Lower lobe of right lung (tissue), 2 donors: Measurements from ENCODE around the gene CASKIN1. TPM values are rescaled to one million over a fixed set of nuclear protein-coding genes. Genes with fewer than 3 reads are reported as not detected.
A peak's percentile ranks its signal among the peaks of the same experiment; 100 is the strongest.

Experiments used
- ATAC-seq, 2 donors: fragments of 200-7000 bp; cut with Tn5 transposase; one replicate each; pipeline ENCODE4 v1.9.1; 2020 to 2022; ENCODE audit warnings: mild to moderate bottlenecking in 2 of 2, moderate library complexity in 2 of 2
- DNase-seq: peaks from one replicate; pipeline ENCODE4 v3.0.0-alpha.2; 2020
- H3K27ac ChIP-seq: fragments of 200-600 bp; one replicate; pipeline ENCODE4 v1.8.0; 2022
- H3K27me3 ChIP-seq: fragments of 200-600 bp; one replicate; pipeline ENCODE4 v1.8.0; 2022; ENCODE audit warnings: low read depth
- H3K36me3 ChIP-seq: fragments of 200-600 bp; one replicate; pipeline ENCODE4 v1.8.0; 2022; ENCODE audit warnings: mild to moderate bottlenecking
- H3K4me1 ChIP-seq: fragments of 200-600 bp; one replicate; pipeline ENCODE4 v1.8.0; 2022
- H3K4me3 ChIP-seq: fragments of 200-600 bp; one replicate; pipeline ENCODE4 v1.8.0; 2022; ENCODE audit warnings: mild to moderate bottlenecking
- H3K9me3 ChIP-seq: fragments of 200-600 bp; one replicate; pipeline ENCODE4 v1.8.0; 2022
- CTCF ChIP-seq: fragments of 200-600 bp; IDR thresholded peaks from one replicate; pipeline ENCODE4 v1.8.0; 2022; ENCODE audit warnings: antibody characterized with exemption, mild to moderate bottlenecking
- intact Hi-C: fragments of 100-400 bp; cut with DNase I; formaldehyde crosslinking; loops from one replicate; pipeline ENCODE4 v1.11.0; 2022
- total RNA-seq: library from RNA; stranded (reverse); fragmentation: NEBNext Ultra II Directional; extraction: Animal tissue kit (Norgen Biotek cat#: 25700); gene quantifications from one replicate; pipeline ENCODE4 v1.2.1, GENCODE V29; 2021
- donor health status: DM: no; HTN: yes; CAD: no; lungs with severe emphysema.

The CASKIN1 gene
- total RNA-seq, 1 donor from 2014 or later: 0.09 TPM

- no peak overlapping the region for H3K4me3 ChIP-seq
- no peak for ATAC-seq
These were observed 641 bp upstream of the CASKIN1 start for GRCh38 chr16:2196981-2197511.

GRCh38 chr16:2195322-2196161 is 863 bp downstream of the CASKIN1 start:
- no peak for DNase-seq
- H3K4me3 ChIP-seq: peak overlapping the region; percentile 36
- peaks cover 13% of the 10 kb centered on the region for H3K4me1 ChIP-seq
- TF ChIP-seq CTCF: no peak
- H3K27me3 ChIP-seq: peaks cover 40% of the 10 kb centered on the region
- no peak overlapping the region for H3K27ac ChIP-seq
- no peaks in the 10 kb centered on the region for H3K9me3 ChIP-seq
- H3K36me3 ChIP-seq: no peaks in the 10 kb centered on the region
- intact Hi-C loops: no loop called here
- ATAC-seq: peak; percentile 3 to 16

More at GRCh38 chr16:2196981-2197511, 641 bp upstream of the CASKIN1 start:
- no peaks in the 10 kb centered on the region for H3K9me3 ChIP-seq
- H3K4me1 ChIP-seq: peaks cover 13% of the 10 kb centered on the region
- no peak for DNase-seq
- H3K36me3 ChIP-seq: no peaks in the 10 kb centered on the region
- no peak overlapping the region for H3K27ac ChIP-seq
- TF ChIP-seq CTCF: no peak
- intact Hi-C loops: no loop called here
- H3K27me3 ChIP-seq: peaks cover 40% of the 10 kb centered on the region

GRCh38 chr16:2194852-2195321 is 1.5 kb downstream of the CASKIN1 start:
- DNase-seq: no peak
- TF ChIP-seq CTCF: peak; percentile 54
- intact Hi-C loops: no loop called here
- Histone ChIP-seq H3K9me3 (no peaks in the 10 kb centered on the region), H3K27me3 (peaks cover 40% of the 10 kb centered on the region), H3K36me3 (no peaks in the 10 kb centered on the region), H3K4me1 (peaks cover 13% of the 10 kb centered on the region), H3K27ac (no peak overlapping the region), H3K4me3 (no peak overlapping the region)
- ATAC-seq: peak; percentile 75 to 82

GRCh38 chr16:2194166-2194834 is 2.1 kb downstream of the CASKIN1 start:
- Histone ChIP-seq H3K4me1 (peaks cover 13% of the 10 kb centered on the region), H3K4me3 (no peak overlapping the region), H3K9me3 (no peaks in the 10 kb centered on the region), H3K36me3 (no peaks in the 10 kb centered on the region), H3K27me3 (peaks cover 40% of the 10 kb centered on the region), H3K27ac (no peak overlapping the region)
- ATAC-seq (no peak), DNase-seq (no peak)
- intact Hi-C loops: no loop called here
- TF ChIP-seq CTCF: no peak

GRCh38 chr16:2191446-2191706 is 5.0 kb downstream of the CASKIN1 start:
- Histone ChIP-seq H3K9me3 (no peaks in the 10 kb centered on the region), H3K27me3 (peaks cover 22% of the 10 kb centered on the region), H3K36me3 (no peaks in the 10 kb centered on the region), H3K4me1 (peaks cover 10% of the 10 kb centered on the region), H3K27ac (no peak overlapping the region), H3K4me3 (no peak overlapping the region)
- DNase-seq: no peak
- intact Hi-C loops: no loop called here
- ATAC-seq: no peak
- TF ChIP-seq CTCF: no peak
